Activated naive CD4-positive, alpha-beta T cell treated with anti-CD3 and anti-CD28 coated beads, Interleukin-2, amount 50 U/mL, for 72 hours (primary cell): ENCODE measurements around the gene TNS4. TPM values are rescaled to one million over a fixed set of nuclear protein-coding genes. Genes with fewer than 3 reads are reported as not detected.
A peak's percentile ranks its signal among the peaks of the same experiment; 100 is the strongest.

Experiments
- ATAC-seq, 2 donors: fragments of 150-1000 bp; cut with Tn5 transposase; 2 replicates each; pipeline ENCODE4 v1.10.0; 2021; ENCODE audit warnings: mild to moderate bottlenecking in 2 of 2, moderate library complexity in 2 of 2
- DNase-seq, 2 donors: peaks; one replicate each; pipeline ENCODE4 v3.0.0; 2021 to 2022; ENCODE audit warnings: low spot score in 2 of 2
- H3K27ac Mint-ChIP-seq, 2 donors: one replicate each; pipeline ENCODE4 v1.8.0; 2022; ENCODE audit warnings: mild to moderate bottlenecking in 2 of 2, mixed read lengths in 2 of 2
- H3K36me3 Mint-ChIP-seq, 2 donors: one replicate each; pipeline ENCODE4 v1.8.0; 2022; ENCODE audit warnings: mixed read lengths in 2 of 2
- H3K9me3 Mint-ChIP-seq, 2 donors: one replicate each; pipeline ENCODE4 v1.8.0; 2022; ENCODE audit warnings: mixed read lengths in 2 of 2
- total RNA-seq, 2 donors: library from RNA; stranded (reverse); gene quantifications; one replicate each; pipeline ENCODE4 v1.2.3, GENCODE V29; 2022

TNS4 gene
- total RNA-seq, 2 donors from 2014 or later, result 1.7 to 11.6 TPM

DNA sequence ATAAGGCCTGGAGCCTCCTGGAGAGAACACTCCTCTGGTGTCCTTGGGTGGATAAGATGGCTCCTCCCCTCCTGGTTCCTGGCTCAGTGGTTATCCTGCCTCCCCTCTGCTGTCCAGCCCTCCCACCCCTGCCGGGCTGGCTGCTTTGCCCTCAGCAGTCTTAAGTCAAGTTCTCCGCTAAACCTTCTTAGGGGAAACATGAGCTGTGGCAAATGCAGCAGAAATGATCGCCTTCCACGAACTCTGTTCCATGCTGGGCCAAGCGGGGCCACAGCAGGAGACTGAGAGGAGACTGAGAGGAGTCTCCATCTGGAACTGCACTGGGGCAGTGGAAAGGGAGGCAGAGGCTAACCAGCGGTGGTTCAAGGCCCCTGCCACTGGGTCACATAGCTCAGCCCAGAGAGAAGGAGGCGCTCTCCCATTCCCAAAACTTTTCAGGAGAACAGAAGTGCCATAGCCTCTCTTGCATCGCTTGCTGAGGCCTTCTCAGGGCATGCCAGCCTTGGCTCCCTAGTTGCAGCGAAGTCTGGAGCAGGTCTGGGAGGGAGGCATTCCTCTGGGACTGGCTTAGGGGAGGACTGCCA lies 26.9 kb downstream of the TNS4 start:
- Mint-ChIP-seq H3K27ac (no peak overlapping the region), H3K9me3 (peaks cover 0 to 4% of the 10 kb centered on the region in 2 donors), H3K36me3 (peaks cover 0 to 27% of the 10 kb centered on the region in 2 donors)
- ATAC-seq (no peak), DNase-seq (no peak)

DNA sequence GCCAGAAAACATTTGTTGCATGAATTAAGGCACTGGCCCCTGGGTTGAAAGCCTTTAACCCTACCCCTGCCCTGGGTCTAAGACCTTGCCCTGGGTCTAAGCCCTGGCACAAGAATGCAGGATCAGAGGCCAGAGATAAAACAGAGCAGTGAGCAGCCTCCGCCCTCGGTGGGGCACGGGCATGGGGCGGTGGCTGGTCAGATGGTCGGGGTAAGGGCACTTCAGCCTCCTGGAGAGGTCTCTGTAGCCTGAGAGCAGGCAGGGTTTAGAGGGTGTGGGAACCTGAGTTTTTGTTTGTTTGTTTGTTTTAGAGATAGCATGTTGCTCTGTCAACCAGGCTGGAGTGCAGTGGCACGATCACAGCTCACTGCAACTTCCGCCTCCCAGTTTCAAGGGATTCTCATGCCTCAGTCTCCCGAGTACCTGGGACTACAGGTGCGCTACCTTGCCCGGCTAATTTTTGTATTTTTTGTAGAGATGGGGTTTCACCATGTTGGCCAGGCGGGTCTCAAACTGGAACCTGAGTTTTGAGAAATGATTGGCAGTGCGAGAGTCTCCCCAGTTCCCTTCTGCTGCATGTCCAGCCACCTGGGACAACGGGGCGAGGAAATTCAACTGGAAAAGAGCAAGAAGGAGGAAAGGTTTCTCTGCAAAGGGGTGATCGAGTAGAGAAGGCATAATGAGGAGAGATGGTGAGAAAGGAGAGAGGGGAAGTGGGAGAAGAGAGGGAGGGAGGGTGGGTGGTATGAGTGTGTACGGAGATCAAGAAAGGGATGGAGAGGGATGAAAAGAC lies 27.7 kb downstream of the TNS4 start:
- Mint-ChIP-seq H3K9me3 (peaks cover 0 to 1% of the 10 kb centered on the region in 2 donors), H3K36me3 (peaks cover 0 to 19% of the 10 kb centered on the region in 2 donors), H3K27ac (no peak overlapping the region)
- no peak for DNase-seq
- ATAC-seq, result no peak

DNA sequence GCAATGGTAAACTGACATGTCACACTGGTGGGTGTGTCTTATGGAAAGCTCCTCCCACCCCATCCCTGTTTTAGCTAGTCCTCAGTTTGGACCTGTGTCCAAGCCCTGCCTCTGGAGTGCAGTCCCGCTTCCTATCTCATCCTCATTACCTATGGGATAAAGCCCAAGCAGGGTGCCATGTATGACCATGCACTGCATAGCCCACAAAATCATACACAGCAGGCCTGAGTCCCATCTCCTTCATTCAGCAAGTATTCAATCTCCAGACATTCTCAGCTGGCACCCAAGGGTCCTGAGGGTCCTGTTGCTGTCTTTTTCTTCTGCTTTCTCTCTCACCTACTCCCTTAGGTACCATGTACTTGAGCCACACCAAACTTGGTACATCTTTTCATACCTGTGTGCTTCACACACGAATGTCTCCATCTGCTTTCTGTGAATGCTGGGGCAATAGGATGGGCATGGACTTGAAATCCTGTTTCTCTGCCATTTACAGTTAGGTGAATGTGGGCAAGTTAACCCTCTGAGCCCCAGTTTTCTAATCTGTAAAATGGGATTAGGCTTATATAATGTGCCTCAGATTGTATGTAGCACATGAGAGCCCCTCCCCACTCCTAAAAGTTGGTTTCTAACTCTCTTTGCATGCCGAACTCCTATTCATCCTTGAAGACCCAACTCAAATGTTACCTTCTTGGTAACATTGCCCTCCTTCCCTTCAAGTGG lies 28.5 kb downstream of the TNS4 start:
- Mint-ChIP-seq H3K27ac (no peak overlapping the region), H3K36me3 (peaks cover 0 to 16% of the 10 kb centered on the region in 2 donors), H3K9me3 (no peaks in the 10 kb centered on the region)
- DNase-seq, result no peak
- no peak for ATAC-seq

DNA sequence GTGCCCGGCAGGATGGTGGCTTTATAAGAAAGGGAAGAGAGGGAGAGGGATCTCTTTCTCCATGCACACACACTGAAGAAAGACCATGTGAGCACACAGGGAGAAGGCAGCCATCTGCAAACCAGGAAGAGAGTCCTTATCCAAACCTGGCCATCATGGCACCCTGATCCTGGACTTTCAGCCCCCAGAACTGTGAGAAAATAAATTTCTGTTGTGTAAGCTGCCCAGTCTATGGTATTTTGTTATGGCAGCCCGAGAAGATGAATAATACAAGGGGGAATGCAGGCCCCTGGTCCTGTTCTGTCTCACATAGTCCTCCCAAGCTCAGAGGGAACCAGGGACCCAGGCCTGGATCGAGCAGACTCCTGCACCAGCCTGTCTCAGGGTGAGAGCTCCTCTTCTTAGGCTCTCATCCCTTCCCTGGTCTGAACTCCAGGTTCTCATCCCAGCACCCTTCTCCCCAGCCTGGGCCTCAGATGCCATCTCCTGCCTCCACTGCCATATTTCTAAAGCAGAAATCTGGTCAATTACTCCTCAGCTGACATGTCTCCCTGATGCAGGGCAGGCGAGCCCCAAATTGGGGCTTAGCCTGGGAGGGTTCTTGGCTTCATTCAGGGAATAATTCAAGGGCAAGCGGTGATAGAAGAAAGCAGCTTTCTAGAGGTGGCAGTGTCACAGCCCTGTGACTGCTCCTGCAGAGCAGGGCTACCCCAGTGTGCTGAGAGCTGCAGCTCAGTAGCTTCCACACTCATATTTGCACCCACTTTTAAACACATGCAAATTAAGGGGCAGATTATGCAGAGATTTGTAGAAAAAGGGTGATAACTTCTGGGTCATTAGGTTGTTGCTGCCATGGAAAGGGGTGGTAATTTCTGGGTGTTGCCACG lies 29.3 kb downstream of the TNS4 start:
- Mint-ChIP-seq H3K36me3 (peaks cover 0 to 8% of the 10 kb centered on the region in 2 donors), H3K9me3 (no peaks in the 10 kb centered on the region), H3K27ac (no peak overlapping the region)
- ATAC-seq, result no peak
- no peak for DNase-seq

DNA sequence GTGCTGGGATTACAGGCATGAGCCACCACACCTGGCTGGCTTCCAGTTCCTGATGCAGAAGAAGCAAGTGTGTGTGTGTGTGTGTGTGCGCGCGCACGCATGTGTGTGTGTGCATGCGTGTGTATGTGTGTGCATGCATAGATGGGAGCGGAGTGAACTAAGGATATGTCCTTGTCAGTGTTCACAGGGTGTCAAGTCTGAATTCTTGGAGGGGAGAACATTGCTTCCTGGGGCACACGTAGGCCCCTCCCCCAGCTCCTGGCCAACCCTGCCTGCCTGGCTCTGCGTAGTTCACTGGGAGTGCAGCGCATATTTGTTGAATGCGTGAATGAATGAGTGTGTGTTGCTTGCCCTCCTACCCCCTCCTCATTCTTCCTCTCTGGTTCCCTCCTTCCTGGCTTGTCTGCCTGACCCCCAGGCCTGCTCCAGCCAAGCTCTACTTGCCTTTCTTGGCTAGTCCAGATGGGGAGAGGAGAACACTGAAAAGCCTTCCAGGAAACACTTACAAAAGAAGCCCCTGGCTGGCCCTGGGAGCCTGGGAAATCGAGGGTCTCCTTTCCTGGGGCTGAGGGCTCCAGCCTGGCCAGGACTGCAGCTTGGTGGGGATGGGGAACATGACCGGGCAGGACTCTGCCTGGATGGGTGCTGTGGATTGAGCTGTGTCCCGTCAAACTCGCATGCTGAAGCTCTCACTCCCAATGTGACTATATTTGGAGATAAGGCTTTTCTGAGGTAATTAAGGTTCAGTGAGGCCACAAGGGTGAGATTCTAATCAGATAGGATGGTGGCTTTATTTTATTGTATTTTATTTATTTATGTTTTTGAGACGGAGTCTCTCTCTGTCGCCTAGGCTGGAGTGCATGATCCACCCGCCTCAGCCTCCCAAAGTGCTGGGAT lies 30.2 kb downstream of the TNS4 start:
- no peak for ATAC-seq
- no peak overlapping the region for H3K27ac Mint-ChIP-seq
- H3K9me3 Mint-ChIP-seq, result no peaks in the 10 kb centered on the region
- DNase-seq, result no peak
- no peaks in the 10 kb centered on the region for H3K36me3 Mint-ChIP-seq

DNA sequence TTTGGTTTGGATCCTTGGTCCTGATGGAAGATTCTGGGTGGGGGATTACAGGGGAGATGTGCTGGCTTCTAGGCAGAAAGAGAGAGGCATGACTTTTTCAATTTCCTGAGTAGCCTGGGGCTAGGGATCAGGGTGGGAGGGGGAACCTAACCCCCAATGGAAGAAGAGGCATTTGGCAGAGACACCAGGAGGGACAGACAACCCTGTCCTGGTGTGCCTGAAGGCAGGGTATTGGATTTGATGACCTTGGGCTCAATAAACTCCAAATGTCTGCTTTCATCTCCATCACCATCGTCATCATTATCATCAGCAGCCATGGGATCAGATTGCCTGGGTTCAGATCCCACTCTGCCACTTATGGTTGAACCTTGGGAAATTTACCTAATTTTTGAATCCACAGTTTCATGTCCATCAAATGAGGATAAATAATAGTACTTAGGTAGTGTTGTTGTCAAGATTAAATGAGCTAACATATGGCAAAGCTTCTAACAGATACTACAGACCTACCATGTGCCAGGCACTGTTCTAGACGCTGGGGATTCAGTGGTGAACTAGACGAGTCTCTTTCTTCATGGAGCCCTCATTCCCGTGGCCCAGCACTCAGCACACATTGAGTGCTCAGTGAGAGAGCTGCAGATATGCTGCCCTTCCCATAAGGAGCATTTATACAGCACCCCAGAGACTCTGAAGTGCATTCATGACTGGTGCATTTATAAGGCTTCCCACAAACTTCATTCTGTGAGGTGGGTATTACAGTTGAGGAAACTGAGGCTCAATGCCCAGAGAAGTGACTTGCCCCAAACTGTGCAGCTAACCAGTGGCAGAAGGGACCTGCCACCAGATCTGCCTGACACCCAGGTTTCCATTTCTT lies 31.4 kb downstream of the TNS4 start:
- Mint-ChIP-seq H3K27ac (no peak overlapping the region), H3K9me3 (no peaks in the 10 kb centered on the region), H3K36me3 (no peaks in the 10 kb centered on the region)
- ATAC-seq (no peak), DNase-seq (no peak)

DNA sequence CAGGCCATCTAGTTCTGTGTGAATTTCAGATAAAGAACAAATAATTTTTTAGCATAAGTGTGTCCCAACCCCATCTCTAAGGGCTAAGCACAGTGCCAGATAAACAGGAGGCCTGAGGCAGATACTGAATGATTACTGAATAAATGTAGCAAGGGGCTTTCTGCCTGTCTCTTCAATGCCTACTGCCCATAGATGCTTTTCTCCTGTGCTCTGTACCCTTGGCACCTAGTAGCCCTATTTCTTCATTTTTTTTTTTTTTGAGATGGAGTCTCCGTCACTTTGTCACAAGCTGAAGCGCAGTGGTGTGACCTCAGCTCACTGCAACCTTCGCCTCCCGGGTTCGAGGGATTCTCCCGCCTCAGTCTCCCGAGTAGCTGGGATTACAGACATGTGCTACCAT lies 32.9 kb downstream of the TNS4 start:
- DNase-seq (no peak), ATAC-seq (no peak)
- Mint-ChIP-seq H3K36me3 (no peaks in the 10 kb centered on the region), H3K27ac (no peak overlapping the region), H3K9me3 (no peaks in the 10 kb centered on the region)

DNA sequence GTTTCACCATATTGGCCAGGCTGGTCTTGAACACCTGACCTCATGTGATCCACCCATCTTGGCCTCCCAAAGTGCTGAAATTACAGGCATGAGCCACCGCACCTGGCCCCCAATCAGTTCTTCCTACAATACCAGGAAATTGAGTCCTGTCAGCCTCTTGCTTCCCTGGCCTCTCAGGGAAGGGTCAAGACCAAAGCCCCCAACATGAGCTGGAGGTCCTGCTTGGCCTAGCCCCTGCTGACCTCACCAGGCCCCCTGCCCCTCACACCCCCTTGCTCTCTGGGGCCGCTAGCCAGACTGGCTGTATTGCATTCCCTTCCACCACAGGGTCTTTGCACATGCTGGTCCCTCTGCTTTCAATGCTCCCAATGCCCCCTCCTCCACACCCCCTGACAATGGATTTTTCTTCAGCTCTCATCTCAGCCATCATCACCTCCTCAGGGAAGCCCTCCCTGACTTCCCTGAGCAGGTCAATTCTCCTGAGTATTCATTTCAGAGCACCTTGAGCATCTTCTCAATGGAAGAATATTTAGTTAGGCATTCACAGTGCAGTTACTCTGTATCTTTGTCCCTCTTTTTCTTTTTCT lies 34.0 kb downstream of the TNS4 start:
- no peaks in the 10 kb centered on the region for H3K9me3 Mint-ChIP-seq
- DNase-seq, result no peak
- peak overlapping the region in 1 of 2 donors; percentile 70 for H3K27ac Mint-ChIP-seq
- no peaks in the 10 kb centered on the region for H3K36me3 Mint-ChIP-seq
- no peak for ATAC-seq

DNA sequence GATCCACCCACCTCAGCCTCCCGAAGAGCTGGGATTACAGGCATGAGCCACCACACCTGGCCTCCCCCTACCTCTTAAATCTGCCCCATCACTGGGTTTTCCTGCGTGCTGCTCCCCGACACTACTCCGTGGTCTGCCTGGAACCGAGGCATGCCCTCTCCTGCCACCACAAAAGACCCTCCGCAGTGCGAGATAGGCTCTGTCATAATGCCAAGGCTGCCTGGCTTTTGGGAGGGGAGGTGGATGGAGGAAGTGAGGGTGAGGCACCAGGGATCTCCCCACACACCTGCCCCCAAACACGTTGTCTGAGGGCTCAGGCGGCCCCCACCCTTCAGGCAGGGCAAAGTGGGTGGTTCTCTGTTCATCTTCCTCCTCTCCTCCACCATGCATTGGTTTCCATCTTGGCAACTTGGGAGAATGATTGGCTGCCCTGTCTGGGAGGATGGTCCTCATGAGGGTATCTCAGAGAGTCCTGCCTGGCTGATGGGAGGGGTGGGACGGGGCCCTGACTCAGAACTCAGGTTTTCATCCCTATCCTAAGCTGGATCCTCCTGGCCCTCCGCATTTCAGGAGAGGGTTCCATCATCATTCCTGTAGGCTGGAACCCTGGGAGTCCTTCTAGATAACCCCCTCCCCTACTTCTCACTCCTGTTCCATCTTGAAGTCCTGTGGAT lies 35.0 kb downstream of the TNS4 start:
- peak overlapping the region in 1 of 2 donors; percentile 70 for H3K27ac Mint-ChIP-seq
- no peak for DNase-seq

DNA sequence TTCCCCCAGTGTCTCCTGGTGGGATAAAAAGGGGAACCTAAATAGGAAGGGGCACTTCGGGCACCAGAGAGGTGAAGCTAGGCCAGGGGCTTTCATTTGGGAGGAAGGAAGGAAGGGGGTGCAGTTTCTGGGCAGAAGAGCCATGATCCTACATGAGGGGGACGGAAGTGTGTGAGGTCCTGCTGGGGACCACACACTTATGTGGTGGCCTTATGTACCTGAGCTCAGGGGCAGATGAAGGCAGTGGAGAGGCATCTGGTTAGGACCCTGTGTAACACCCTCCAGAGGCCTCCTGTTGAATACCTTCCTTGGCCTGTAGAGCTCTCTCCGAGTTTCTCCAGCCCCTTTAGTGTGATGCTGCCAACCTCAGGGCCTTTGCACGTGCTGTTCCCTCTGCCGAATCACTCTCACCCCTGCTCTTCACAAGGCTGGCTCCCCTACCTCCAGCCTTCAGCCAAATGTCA lies 37.0 kb downstream of the TNS4 start:
- Mint-ChIP-seq H3K36me3 (no peaks in the 10 kb centered on the region), H3K9me3 (no peaks in the 10 kb centered on the region), H3K27ac (no peak overlapping the region)
- DNase-seq (no peak), ATAC-seq (no peak)

More for the DNA sequence above, 35.0 kb downstream of the TNS4 start:
- ATAC-seq, result no peak
- H3K36me3 Mint-ChIP-seq, result no peaks in the 10 kb centered on the region
- no peaks in the 10 kb centered on the region for H3K9me3 Mint-ChIP-seq

DNA sequence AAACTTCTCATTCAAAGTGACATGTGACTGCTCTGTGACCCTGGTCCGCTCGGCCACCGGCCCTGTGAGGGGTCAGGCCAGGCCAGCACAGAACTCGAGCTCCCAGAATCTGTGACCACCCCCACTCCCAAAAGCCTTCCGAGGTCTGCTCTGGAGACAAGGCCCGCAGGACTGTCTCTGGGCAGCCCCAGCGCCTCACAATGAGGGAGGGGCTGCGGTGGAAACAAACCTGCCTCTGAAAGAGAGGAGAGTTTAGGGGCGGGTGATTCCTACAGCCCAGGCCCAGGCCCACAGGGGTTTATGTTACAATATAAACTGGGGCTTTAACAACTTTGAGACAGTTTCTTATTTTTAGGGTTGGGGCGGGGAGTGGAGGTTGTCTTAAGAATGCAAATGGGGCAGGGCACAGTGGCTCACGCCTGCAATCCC lies 38.3 kb downstream of the TNS4 start:
- Mint-ChIP-seq H3K27ac (no peak overlapping the region), H3K36me3 (no peaks in the 10 kb centered on the region), H3K9me3 (no peaks in the 10 kb centered on the region)
- DNase-seq, result no peak
- no peak for ATAC-seq

DNA sequence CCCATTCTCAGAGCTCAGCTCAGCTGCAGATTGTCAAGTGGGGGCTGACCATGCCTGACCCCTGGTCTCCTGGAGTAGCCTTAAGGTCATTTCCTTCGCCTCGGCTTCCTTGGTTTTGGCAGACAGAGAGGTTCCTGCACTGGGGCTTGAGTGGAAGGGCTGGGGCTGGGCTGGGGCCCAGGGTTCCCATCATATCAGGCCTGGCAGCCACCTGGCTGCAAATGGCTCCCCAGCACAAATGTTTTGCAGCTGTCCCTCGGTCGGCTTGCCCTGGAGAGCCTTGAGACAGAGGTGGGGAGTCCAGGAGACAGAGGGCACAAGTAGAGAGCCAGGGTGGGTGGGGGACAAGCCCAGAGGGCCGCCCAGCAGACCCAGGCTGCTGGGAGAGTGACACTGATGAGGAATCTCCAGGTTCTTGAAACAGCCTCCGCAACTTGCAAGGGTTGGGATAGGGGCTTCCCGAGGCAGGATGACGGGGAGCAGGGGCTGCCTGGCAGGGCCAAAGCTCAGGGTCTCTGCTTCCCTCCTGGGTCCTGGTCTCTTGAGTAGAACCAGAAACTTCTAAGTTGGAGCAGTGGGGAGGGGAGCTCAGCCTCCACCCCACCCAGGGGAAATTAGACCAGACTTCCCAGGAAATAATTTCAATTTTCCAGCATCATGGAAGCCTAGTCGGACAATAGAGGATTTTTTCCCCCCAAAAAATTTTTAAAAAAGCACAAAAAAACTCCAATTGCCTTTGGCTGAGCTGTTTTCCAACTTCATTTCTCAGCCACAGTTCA lies 38.9 kb downstream of the TNS4 start:
- Mint-ChIP-seq H3K27ac (no peak overlapping the region), H3K36me3 (no peaks in the 10 kb centered on the region), H3K9me3 (no peaks in the 10 kb centered on the region)
- no peak for ATAC-seq
- no peak for DNase-seq

DNA sequence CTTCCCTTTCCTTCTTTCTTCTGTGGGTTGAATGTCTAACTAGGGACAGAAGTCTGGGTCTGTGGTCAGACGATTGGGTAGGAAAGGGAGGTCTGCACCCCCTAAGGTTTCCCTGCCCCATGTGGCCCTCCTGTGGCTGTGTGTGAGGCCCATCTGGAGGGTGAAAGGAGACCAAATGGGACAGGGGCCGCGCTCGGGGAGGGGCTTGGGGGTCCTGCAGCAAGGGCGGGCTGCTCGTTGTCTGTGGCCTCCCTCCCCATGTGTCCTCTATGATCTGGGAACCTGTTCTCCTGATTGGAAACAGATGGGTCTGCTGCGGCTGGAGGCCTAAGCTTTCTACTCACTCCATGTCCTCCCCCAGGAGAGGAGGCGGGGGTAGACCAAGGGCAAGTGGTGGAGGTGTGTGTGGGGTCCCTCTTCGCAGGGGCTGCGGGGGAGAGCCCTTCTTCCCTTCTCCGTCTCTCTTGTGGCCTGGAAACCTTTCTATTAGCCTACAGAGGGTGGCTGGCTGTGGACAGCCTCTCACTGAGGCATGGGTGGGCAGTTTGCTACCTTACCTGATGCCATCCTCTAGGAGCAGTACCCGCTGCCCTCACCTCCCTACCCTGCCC lies 39.6 kb downstream of the TNS4 start:
- Mint-ChIP-seq H3K36me3 (no peaks in the 10 kb centered on the region), H3K9me3 (no peaks in the 10 kb centered on the region), H3K27ac (no peak overlapping the region)
- no peak for ATAC-seq
- no peak for DNase-seq
